Activated T-helper 17 cell treated with anti-CD3 and anti-CD28 coated beads, Interleukin-2, amount 50 U/mL, for 72 hours (primary cell): ENCODE data around the gene SMC4. TPM values are rescaled to one million over a fixed set of nuclear protein-coding genes. Genes with fewer than 3 reads are reported as not detected.
A peak's percentile ranks its signal among the peaks of the same experiment; 100 is the strongest.
"Not testable (repeated sequence)": the region's sequence is repeated elsewhere in the genome, so short reads cannot be mapped to it uniquely, and the experiment has no call there.

Source experiments
- ATAC-seq: fragments of 150-1000 bp; cut with Tn5 transposase; replicated peaks from 2 replicates; pipeline ENCODE4 v1.10.0; 2021; ENCODE audit warnings: mild to moderate bottlenecking, moderate library complexity
- H3K27ac Mint-ChIP-seq: one replicate; pipeline ENCODE4 v1.8.0; 2022; ENCODE audit warnings: mixed read lengths
- H3K27me3 Mint-ChIP-seq: one replicate; pipeline ENCODE4 v1.8.0; 2022; ENCODE audit warnings: mixed read lengths
- H3K36me3 Mint-ChIP-seq: one replicate; pipeline ENCODE4 v1.8.0; 2022; ENCODE audit warnings: low read depth, mild to moderate bottlenecking, mixed read lengths
- H3K4me1 Mint-ChIP-seq: one replicate; pipeline ENCODE4 v1.8.0; 2022; ENCODE audit warnings: mixed read lengths
- H3K4me3 Mint-ChIP-seq: one replicate; pipeline ENCODE4 v1.8.0; 2022; ENCODE audit warnings: mild to moderate bottlenecking, mixed read lengths
- H3K9me3 Mint-ChIP-seq: one replicate; pipeline ENCODE4 v1.8.0; 2022; ENCODE audit warnings: mixed read lengths
- total RNA-seq, 2 donors: library from RNA; stranded (reverse); gene quantifications; one replicate each; pipeline ENCODE4 v1.2.3, GENCODE V29; 2022

SMC4 gene
- total RNA-seq, 2 donors from 2014 or later, result 182 to 207 TPM

- Mint-ChIP-seq H3K9me3 (no peaks in the 10 kb centered on the region), H3K36me3 (peaks cover 73% of the 10 kb centered on the region), H3K4me1 (peaks cover 17% of the 10 kb centered on the region), H3K27ac (no peak overlapping the region), H3K4me3 (peak overlapping the region; percentile 95), H3K27me3 (no peaks in the 10 kb centered on the region)
- ATAC-seq, result no peak
These were observed 47.1 kb downstream of the SMC4 start for GRCh38 chr3:160446522-160447056.

DNA sequence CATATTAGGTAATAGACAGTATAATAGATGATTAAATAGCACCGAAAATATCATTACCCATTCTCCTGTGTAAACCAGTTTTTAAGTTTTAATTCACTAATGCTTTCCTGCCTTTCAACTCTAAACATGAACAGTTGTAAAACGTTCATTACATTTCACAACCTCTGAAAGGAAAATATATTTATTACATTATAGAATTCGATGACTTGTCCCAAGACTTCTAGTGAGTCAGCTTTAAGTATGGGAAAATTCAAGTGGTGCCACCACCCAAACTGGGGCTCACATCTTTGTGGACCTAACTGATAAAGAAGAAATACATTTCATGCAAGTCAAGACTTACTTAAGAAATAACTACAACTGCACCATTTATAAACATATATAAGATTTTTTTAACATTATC lies 48.1 kb downstream of the SMC4 start:
- Mint-ChIP-seq H3K27me3 (no peaks in the 10 kb centered on the region), H3K9me3 (no peaks in the 10 kb centered on the region), H3K36me3 (peaks cover 64% of the 10 kb centered on the region), H3K4me3 (peak overlapping the region; percentile 95), H3K4me1 (peaks cover 11% of the 10 kb centered on the region), H3K27ac (no peak overlapping the region)
- ATAC-seq, result no peak

GRCh38 chr3:160448845-160449635 lies 49.6 kb downstream of the SMC4 start:
- Mint-ChIP-seq H3K4me3 (peak overlapping the region; percentile 95), H3K4me1 (peaks cover 11% of the 10 kb centered on the region), H3K36me3 (peaks cover 50% of the 10 kb centered on the region), H3K9me3 (no peaks in the 10 kb centered on the region), H3K27ac (peak overlapping the region; percentile 95), H3K27me3 (no peaks in the 10 kb centered on the region)
- ATAC-seq, result peak; percentile 50

GRCh38 chr3:160449636-160450598 lies 50.5 kb downstream of the SMC4 start, which contains the start of gene TRIM59:
Gene TRIM59, minus strand, starts transcription at chr3:160449786. Its CDS starts 10,603 bp downstream, at chr3:160439183.
- Mint-ChIP-seq H3K9me3 (no peaks in the 10 kb centered on the region), H3K27ac (peak within 1 kb of the TSS; percentile 95), H3K4me1 (peaks cover 6% of the 10 kb centered on the region), H3K27me3 (no peaks in the 10 kb centered on the region), H3K4me3 (peak within 1 kb of the TSS; percentile 95), H3K36me3 (peaks cover 43% of the 10 kb centered on the region)
- peak; percentile 95 for ATAC-seq

DNA sequence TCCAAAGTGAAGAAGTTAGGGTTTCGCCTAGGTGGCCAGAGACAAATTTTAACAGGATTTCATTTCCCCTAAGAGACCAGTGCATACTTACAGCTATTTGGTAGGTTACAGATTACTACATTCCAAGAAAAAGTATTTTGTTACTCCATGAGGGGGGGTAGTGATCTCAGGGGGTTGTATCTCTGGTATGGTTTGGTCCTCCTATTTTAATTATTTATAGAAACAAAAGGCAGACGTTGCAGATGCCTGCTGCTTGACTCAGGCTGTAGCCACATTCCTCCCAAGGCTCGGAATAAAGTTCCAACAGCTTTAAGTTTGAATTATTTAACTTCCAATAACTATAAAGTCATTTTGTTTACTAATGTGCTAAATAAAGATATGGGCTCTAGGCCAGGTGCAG lies 51.4 kb downstream of the SMC4 start:
- Mint-ChIP-seq H3K27ac (peak overlapping the region; percentile 95), H3K4me3 (peak overlapping the region; percentile 95), H3K27me3 (no peaks in the 10 kb centered on the region), H3K4me1 (peaks cover 5% of the 10 kb centered on the region), H3K36me3 (peaks cover 38% of the 10 kb centered on the region), H3K9me3 (no peaks in the 10 kb centered on the region)
- ATAC-seq, result no peak

GRCh38 chr3:160451602-160452001 lies 52.2 kb downstream of the SMC4 start:
- no peak for ATAC-seq
- peaks cover 31% of the 10 kb centered on the region for H3K36me3 Mint-ChIP-seq
- no peak overlapping the region for H3K27ac Mint-ChIP-seq
- no peaks in the 10 kb centered on the region for H3K27me3 Mint-ChIP-seq
- H3K4me3 Mint-ChIP-seq, result no peak overlapping the region
- H3K9me3 Mint-ChIP-seq, result no peaks in the 10 kb centered on the region
- peaks cover 5% of the 10 kb centered on the region for H3K4me1 Mint-ChIP-seq

DNA sequence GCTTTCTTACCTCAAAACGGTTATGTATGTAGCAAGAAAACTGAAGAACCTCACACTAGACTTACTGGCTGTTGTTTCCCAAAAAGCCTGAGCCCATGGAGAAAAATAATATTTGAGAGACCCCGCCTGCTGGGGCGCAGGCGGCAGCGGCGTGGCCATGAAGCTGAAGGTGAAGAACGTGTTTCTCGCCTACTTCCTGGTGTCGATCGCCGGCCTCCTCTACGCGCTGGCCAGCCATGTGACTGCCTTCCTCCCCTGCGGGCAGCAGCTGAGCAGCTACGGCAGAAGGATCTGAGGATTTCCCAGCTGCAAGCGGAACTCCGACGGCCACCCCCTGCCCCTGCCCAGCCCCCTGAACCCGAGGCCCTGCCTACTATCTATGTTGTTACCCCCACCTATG lies 52.8 kb downstream of the SMC4 start:
- ATAC-seq, H3K27me3 Mint-ChIP-seq, H3K4me3 Mint-ChIP-seq, H3K27ac Mint-ChIP-seq, H3K4me1 Mint-ChIP-seq, H3K9me3 Mint-ChIP-seq: not testable (repeated sequence)
- H3K36me3 Mint-ChIP-seq, result peaks cover 24% of the 10 kb centered on the region

GRCh38 chr3:160454995-160455394 lies 55.5 kb downstream of the SMC4 start:
- peaks cover 5% of the 10 kb centered on the region for H3K4me1 Mint-ChIP-seq

GRCh38 chr3:160455846-160456245 lies 56.4 kb downstream of the SMC4 start:
- no peaks in the 10 kb centered on the region for H3K36me3 Mint-ChIP-seq
- H3K4me3 Mint-ChIP-seq, result no peak overlapping the region
- H3K27ac Mint-ChIP-seq, result no peak overlapping the region
- ATAC-seq, result no peak
- no peaks in the 10 kb centered on the region for H3K4me1 Mint-ChIP-seq
- no peaks in the 10 kb centered on the region for H3K9me3 Mint-ChIP-seq
- H3K27me3 Mint-ChIP-seq, result no peaks in the 10 kb centered on the region

More at GRCh38 chr3:160454995-160455394, 55.5 kb downstream of the SMC4 start:
- no peak for ATAC-seq
- Mint-ChIP-seq H3K27ac (no peak overlapping the region), H3K36me3 (no peaks in the 10 kb centered on the region), H3K27me3 (no peaks in the 10 kb centered on the region), H3K9me3 (no peaks in the 10 kb centered on the region), H3K4me3 (no peak overlapping the region)

GRCh38 chr3:160458151-160458550 lies 58.7 kb downstream of the SMC4 start:
- ATAC-seq, result no peak
- Mint-ChIP-seq H3K4me3 (no peak overlapping the region), H3K9me3 (no peaks in the 10 kb centered on the region), H3K27ac (no peak overlapping the region), H3K36me3 (no peaks in the 10 kb centered on the region), H3K4me1 (no peaks in the 10 kb centered on the region), H3K27me3 (peaks cover 10% of the 10 kb centered on the region)

DNA sequence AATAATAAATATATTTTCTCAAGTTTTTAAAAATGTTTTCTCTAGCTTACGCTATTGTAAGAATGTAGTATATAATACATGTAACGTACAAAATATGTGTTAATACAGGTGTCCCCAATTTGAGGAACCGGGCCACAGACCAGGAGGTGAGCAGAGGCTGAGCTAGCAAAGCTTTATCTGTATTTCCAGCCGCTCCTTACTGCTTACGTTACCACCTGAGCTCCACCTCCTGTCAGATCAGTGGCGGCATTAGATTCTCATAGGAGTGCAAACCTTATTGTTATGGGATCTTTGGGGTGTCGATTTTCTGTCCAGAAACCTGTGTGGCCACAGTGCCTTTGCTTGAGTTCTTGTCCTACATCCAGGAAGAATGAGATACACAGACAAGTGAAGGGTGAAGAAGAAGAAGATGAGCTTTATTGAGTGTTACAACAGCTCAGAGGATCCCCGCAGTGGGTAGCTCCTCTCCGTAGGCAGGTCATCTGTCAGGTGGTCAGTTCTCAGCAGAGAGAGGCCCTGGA lies 60.1 kb downstream of the SMC4 start:
- Mint-ChIP-seq H3K9me3 (no peaks in the 10 kb centered on the region), H3K27me3 (peaks cover 14% of the 10 kb centered on the region)
- ATAC-seq, result no peak

DNA sequence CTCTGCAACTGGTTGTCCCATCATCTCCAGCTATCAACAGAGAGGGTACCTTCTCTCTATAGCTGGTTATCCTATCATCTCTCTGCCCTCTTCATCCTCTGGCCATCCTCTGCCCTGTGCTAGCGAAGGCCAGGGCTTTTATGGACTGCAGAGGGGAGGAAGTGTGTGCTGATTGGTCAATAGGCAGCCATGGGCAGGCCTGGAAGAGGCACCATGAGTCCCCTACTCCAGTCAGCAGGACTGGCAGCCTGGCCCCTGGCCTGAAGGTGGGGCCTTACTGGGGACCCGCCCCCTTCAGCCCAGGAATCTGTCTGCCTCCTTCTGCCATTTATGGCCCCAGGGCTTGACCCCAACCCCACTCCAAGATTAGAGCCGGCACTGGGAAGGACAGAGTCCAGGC lies 60.6 kb downstream of the SMC4 start:
- H3K27me3 Mint-ChIP-seq, result peaks cover 14% of the 10 kb centered on the region
- no peak overlapping the region for H3K27ac Mint-ChIP-seq
- H3K36me3 Mint-ChIP-seq, result no peaks in the 10 kb centered on the region
- no peak overlapping the region for H3K4me3 Mint-ChIP-seq
- no peak for ATAC-seq
- H3K9me3 Mint-ChIP-seq, result no peaks in the 10 kb centered on the region
- no peaks in the 10 kb centered on the region for H3K4me1 Mint-ChIP-seq

More for the DNA sequence above, 60.1 kb downstream of the SMC4 start:
- Mint-ChIP-seq H3K36me3 (no peaks in the 10 kb centered on the region), H3K27ac (no peak overlapping the region), H3K4me3 (no peak overlapping the region), H3K4me1 (no peaks in the 10 kb centered on the region)

DNA sequence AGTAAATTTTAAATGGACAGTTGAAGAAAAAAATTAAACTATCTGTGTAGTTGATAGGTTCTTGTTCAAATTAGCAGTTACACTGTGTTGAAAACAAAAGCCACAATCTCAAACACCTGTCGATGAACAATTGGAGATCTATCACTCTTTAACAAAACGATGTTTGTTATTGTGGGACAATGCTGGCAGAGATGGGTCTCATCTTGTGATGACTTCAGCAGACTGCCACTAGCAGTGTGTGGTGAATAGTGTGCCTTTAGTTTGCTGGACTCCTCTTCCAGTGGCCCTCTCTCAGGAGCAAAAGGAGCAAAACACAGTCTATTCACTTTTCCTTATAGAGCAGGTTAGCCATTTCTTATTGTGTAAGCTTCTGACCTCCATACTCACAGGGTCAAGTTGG lies 64.9 kb downstream of the SMC4 start:
- no peak for ATAC-seq
- no peak overlapping the region for H3K4me3 Mint-ChIP-seq
- H3K27ac Mint-ChIP-seq, result no peak overlapping the region
- no peaks in the 10 kb centered on the region for H3K4me1 Mint-ChIP-seq
- H3K27me3 Mint-ChIP-seq, result peaks cover 20% of the 10 kb centered on the region
- H3K36me3 Mint-ChIP-seq, result no peaks in the 10 kb centered on the region
- H3K9me3 Mint-ChIP-seq, result peaks cover 5% of the 10 kb centered on the region

GRCh38 chr3:160464971-160465370 lies 65.5 kb downstream of the SMC4 start:
- Mint-ChIP-seq H3K27me3 (peaks cover 26% of the 10 kb centered on the region), H3K4me3 (no peak overlapping the region), H3K27ac (no peak overlapping the region), H3K9me3 (peaks cover 8% of the 10 kb centered on the region), H3K36me3 (no peaks in the 10 kb centered on the region), H3K4me1 (no peaks in the 10 kb centered on the region)
- no peak for ATAC-seq
